ENCODE measurements around the gene NFE2L3.
"Not testable (repeated sequence)": the region's sequence is repeated elsewhere in the genome, so short reads cannot be mapped to it uniquely, and the experiment has no call there.

NFE2L3 gene

GRCh38 chr7:26169271-26169670 lies 17.3 kb downstream of the NFE2L3 start:
- DNase-seq = no peak

DNA sequence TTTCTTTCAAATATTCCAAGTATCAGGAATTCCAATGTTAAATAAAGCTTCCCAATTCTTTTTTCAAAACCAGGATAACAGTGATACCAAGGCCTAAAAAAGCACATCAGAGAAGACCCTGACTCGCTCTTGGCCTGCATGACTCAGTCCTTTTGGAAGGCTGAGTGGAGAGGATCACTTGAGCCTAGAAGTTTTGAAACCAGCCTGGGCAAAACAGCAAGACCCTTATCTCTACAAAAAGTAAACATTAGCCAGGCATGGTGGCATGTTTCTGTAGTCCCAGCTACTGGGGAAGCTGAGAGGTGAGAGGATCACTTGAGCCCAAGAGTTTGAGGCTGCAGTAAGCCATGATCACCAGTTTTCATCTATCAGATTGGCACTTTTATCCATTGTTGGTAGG lies 18.7 kb downstream of the NFE2L3 start:
- DNase-seq = no peak

- DNase-seq = no peak
Observed at GRCh38 chr7:26171601-26172000, 19.6 kb downstream of the NFE2L3 start.

DNA sequence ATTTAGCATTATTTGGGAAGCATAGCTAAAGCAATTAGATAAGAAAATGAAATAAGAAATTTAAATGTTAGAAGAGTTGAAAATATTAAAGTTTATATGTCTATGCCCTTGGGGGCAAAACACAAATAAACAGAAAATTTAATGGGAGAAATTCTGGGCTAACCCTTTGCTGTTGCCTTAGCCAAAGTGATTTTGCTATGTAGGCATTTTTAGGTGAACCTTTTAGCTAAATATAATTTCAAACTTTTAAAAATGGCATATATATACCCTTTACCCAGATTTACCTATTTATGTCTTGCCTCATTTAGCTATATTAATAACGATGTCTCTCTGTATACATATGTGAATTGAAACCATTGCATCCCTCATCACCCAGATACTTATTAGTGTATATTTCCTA lies 20.1 kb downstream of the NFE2L3 start:
- DNase-seq = no peak

DNA sequence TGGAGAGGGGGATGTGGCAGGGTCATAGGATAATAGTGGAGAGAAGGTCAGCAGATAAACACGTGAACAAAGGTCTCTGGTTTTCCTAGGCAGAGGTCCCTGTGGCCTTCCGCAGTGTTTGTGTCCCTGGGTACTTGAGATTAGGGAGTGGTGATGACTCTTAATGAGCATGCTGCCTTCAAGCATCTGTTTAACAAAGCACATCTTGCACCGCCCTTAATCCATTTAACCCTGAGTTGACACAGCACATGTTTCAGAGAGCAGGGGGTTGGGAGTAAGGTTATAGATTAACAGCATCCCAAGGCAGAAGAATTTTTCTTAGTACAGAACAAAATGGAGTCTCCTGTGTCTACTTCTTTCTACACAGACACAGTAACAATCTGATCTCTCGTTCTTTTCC lies 23.9 kb downstream of the NFE2L3 start:
- not testable (repeated sequence) for DNase-seq

- DNase-seq = not testable (repeated sequence)
Observed at GRCh38 chr7:26176696-26177095, 24.7 kb downstream of the NFE2L3 start.

- DNase-seq = not testable (repeated sequence)
Observed at GRCh38 chr7:26177269-26177668, 25.3 kb downstream of the NFE2L3 start.

DNA sequence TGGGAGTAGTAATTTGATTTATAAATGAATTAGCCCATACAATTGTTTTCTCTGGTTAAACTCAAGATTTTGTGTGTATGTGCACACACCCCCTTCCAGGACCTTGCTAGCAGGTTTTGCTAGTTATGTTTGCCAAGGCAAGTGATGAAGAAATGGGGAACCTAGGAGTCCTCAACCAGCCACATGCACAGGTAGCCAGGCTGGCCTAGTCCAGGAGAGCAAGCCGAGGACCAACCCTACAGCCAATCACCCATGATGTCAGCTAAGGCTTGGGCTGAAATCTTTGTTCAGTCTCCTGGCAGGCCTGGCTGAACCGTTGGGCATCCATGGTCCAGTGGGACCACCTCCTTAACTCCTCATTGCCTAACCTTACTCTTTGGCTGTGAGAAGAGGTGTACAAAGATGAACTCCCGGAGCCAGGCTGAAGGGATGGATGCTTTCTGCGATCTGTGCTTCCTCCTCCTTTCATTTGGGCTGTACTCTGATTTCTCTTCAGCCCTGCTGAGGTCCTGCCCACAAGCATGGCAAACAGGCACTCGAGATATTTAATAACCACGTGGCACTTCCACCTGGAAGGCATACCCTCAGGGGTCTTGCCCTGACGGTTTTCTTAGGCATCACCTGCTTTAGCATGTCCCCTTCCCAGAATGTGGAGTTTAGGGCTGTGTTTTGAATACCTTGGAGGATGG lies 26.4 kb downstream of the NFE2L3 start:
- DNase-seq = no peak

GRCh38 chr7:26179422-26179821 lies 27.4 kb downstream of the NFE2L3 start:
- no peak for DNase-seq

- no peak for DNase-seq
Observed at GRCh38 chr7:26179826-26180497, 28.0 kb downstream of the NFE2L3 start.

GRCh38 chr7:26180792-26181198 lies 28.8 kb downstream of the NFE2L3 start:
- no peak for DNase-seq

DNA sequence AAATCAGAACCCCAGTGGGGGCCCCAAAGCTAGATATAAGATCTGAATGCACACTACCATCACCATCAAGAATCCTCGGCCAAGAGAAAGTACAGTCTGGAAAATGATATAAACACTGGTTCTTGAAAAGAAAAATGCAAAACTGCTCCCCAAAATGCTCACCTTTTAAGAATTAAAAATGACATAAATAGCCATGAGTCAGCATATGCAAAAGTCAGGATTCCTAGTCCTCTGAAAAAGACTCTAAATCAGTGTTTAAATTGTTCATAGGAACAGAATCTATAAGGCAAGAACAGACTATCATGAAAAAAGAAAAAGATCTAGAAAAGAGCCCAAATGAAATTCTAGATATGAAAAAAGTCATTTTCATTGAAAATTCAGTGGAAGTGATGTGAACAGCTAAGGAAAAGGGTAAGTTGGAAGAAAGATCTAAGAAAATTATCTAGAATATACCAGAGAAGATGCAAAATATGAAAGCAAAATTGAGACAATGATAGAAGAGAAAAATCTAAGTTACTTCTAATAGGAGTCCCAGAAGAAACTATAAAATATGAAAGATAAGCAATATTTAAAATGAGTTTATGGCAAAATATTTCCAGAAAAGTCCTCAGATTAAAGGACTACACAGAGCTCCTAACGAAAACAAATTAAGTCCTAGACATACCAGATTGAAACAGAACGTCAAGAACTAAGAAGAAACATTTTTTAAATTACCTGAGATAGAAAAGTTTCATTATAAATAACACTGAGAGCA lies 29.7 kb downstream of the NFE2L3 start:
- DNase-seq = no peak

GRCh38 chr7:26182283-26182682 lies 30.3 kb downstream of the NFE2L3 start:
- no peak for DNase-seq

DNA sequence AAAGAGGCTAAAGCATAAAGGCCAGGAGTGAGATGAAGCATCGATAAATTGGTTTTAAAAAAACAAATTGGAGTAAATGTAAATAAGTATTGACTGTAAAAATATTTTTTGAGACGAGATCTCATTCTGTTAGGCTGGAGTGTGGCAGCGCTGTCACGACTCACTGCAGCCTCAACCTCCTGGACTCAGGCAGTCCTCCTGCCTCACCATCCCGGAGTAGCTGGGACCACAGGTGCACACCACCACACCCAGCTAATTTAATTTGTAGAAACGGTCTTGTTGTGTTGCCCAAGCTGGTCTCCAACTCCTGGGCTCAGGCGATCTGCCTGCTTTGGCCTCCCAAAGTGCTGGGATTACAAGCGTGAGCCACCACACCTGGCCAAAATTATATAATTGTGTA lies 30.7 kb downstream of the NFE2L3 start:
- no peak for DNase-seq

- no peak for DNase-seq
Observed at GRCh38 chr7:26183545-26184280, 31.7 kb downstream of the NFE2L3 start.

DNA sequence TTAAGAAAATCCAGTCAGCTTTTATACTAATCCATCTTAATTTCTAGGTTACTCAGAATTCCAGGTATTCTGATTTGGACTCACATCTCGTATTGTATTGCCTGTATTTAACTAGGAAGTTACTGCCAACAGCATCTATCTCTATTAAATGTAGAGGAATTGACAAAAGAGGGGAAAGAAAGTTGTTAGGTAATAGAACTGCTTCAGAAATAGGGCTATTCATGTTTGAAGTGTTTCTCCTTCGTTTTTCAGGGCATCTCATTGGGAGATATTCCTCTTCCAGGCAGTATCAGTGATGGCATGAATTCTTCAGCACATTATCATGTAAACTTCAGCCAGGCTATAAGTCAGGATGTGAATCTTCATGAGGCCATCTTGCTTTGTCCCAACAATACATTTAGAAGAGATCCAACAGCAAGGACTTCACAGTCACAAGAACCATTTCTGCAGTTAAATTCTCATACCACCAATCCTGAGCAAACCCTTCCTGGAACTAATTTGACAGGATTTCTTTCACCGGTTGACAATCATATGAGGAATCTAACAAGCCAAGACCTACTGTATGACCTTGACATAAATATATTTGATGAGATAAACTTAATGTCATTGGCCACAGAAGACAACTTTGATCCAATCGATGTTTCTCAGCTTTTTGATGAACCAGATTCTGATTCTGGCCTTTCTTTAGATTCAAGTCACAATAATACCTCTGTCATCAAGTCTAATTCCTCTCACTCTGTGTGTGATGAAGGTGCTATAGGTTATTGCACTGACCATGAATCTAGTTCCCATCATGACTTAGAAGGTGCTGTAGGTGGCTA lies 32.5 kb downstream of the NFE2L3 start:
- DNase-seq = not testable (repeated sequence)

DNA sequence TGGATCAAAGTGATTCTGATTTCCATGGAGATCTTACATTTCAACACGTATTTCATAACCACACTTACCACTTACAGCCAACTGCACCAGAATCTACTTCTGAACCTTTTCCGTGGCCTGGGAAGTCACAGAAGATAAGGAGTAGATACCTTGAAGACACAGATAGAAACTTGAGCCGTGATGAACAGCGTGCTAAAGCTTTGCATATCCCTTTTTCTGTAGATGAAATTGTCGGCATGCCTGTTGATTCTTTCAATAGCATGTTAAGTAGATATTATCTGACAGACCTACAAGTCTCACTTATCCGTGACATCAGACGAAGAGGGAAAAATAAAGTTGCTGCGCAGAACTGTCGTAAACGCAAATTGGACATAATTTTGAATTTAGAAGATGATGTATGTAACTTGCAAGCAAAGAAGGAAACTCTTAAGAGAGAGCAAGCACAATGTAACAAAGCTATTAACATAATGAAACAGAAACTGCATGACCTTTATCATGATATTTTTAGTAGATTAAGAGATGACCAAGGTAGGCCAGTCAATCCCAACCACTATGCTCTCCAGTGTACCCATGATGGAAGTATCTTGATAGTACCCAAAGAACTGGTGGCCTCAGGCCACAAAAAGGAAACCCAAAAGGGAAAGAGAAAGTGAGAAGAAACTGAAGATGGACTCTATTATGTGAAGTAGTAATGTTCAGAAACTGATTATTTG lies 33.3 kb downstream of the NFE2L3 start:
- DNase-seq = no peak

DNA sequence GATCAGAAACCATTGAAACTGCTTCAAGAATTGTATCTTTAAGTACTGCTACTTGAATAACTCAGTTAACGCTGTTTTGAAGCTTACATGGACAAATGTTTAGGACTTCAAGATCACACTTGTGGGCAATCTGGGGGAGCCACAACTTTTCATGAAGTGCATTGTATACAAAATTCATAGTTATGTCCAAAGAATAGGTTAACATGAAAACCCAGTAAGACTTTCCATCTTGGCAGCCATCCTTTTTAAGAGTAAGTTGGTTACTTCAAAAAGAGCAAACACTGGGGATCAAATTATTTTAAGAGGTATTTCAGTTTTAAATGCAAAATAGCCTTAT lies 33.8 kb downstream of the NFE2L3 start:
- DNase-seq = no peak

DNA sequence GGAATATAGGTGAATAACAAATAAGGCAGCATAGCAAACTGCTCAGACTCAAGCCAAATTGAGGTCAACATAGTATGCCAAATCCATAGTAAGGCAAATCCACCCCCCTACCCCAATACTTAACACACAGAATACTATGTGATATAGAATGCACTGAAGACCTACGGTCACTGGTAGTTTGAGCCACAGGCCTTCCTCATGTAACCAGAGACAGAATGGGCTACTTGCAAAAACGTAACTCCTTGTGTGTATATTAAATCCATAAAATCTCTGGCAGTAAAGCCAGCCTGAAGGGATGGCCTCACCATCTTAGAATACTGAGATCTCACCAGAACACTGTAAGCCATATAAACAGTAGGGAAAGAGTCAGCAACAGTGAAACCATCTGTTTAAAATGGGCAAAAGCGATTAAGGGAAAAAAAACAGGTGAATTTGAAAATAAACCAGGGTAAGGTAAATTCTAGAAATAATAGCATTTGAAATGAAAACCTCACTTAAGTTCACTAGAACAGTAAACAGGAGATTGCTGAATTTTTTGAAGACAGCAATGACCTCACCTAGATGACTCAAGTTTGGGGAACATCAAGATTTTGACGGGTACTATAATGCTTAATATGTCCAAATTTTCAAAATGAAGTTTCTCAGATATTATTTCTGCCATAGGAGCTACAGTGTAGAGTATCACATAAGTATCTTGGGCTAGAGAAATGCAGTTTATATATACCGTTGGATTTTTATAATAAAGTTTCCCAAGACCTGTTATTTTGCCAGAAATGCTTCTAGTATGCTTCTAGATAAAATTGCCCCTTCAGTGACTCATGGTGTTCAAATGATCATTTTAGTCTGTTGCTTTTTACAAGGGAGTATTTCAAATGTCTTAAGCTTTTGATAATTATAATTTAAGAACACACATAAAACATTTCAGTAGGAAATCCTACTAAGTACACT lies 34.6 kb downstream of the NFE2L3 start:
- DNase-seq = no peak

DNA sequence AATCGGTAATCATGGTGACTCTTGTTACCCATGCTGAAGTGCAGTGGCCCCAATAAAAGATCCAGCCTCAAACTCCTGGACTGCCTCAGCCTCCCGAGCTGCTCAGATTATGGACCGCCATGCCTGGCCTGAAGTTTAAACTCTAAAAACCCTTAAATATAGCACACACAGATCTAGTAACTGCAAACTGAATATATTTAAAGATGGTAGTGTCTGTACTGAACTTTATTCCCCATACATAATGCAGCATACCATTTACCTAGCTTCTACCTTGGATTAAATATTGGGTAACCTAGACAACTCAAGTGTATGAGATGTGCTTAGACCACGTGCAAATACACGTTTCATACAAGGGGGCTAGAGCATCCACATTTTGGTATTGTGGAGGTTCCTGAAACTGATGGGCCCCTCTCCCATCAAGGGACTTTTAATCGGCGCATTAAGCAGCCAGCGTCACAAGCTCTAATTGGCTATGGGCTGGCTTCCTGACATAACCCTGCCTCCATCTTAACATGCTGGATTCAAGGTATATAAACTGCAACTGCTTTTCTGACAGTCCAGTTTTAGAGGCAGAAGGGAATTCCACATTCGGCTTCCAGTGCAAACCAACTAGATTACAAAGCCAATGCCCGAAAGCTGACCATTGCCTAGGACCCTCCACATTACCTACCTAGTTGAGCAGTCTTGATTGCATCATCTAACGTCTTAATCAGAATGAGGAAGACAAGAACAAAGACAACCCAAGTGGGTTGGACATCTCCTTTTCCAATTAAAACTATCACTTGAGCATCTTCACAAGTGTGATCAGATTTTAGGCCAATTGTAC lies 35.6 kb downstream of the NFE2L3 start:
- no peak for DNase-seq
